ACC112 (cell line): ENCODE data around the gene GALNT1.

ENCODE experiments used
- H2AFZ ChIP-seq: fragments of 200-600 bp; sonication (generic); one replicate; pipeline ENCODE4 v1.6.0; 2017; ENCODE audit warnings: antibody characterized with exemption, low read length; ENCODE audit not compliant: unreplicated experiment
- H3K27ac ChIP-seq: fragments of 200-600 bp; sonication (generic); 2 replicates; pipeline ENCODE4 v1.5.1; 2014; ENCODE audit warnings: low read depth, mild to moderate bottlenecking, antibody characterized with exemption, low read length, moderate library complexity
- H3K27me3 ChIP-seq: fragments of 200-600 bp; sonication (generic); 2 replicates; pipeline ENCODE4 v1.6.1; 2014; ENCODE audit warnings: mild to moderate bottlenecking, antibody characterized with exemption, low read length, moderate library complexity, mixed read lengths; ENCODE audit not compliant: insufficient read depth
- H3K36me3 ChIP-seq: fragments of 200-600 bp; sonication (generic); 2 replicates; pipeline ENCODE4 v1.6.1; 2016; ENCODE audit warnings: mild to moderate bottlenecking, antibody characterized with exemption, low read length, moderate library complexity, mixed read lengths; ENCODE audit not compliant: insufficient read depth
- H3K4me1 ChIP-seq: fragments of 200-600 bp; sonication (generic); one replicate; pipeline ENCODE4 v1.6.1; 2016; ENCODE audit warnings: low read length, mixed read lengths; ENCODE audit not compliant: insufficient read depth, unreplicated experiment, control insufficient read depth
- H3K4me3 ChIP-seq: fragments of 200-600 bp; sonication (generic); 2 replicates; pipeline ENCODE4 v1.5.1; 2014; ENCODE audit warnings: mild to moderate bottlenecking, low read depth, low read length
- H3K79me2 ChIP-seq: fragments of 200-600 bp; sonication (generic); one replicate; pipeline ENCODE4 v1.6.0; 2016; ENCODE audit warnings: low read length; ENCODE audit not compliant: control insufficient read depth, unreplicated experiment, insufficient read depth

GALNT1 gene

GRCh38 chr18:35694808-35695207 lies 113.3 kb downstream of the GALNT1 start:
- H2AFZ ChIP-seq, result no peak overlapping the region
- no peaks in the 10 kb centered on the region for H3K79me2 ChIP-seq
- no peaks in the 10 kb centered on the region for H3K27me3 ChIP-seq
- H3K36me3 ChIP-seq, result peaks cover 20% of the 10 kb centered on the region
- no peaks in the 10 kb centered on the region for H3K4me1 ChIP-seq
- no peak overlapping the region for H3K4me3 ChIP-seq
- no peak overlapping the region for H3K27ac ChIP-seq

- H3K4me3 ChIP-seq, result no peak overlapping the region
- H3K27ac ChIP-seq, result no peak overlapping the region
- no peak overlapping the region for H2AFZ ChIP-seq
- H3K27me3 ChIP-seq, result no peaks in the 10 kb centered on the region
- H3K4me1 ChIP-seq, result no peaks in the 10 kb centered on the region
- no peaks in the 10 kb centered on the region for H3K79me2 ChIP-seq
- peaks cover 18% of the 10 kb centered on the region for H3K36me3 ChIP-seq
These were observed 113.8 kb downstream of the GALNT1 start for GRCh38 chr18:35695384-35695783.

GRCh38 chr18:35695803-35696202 lies 114.3 kb downstream of the GALNT1 start:
- Histone ChIP-seq H3K27ac (no peak overlapping the region), H2AFZ (no peak overlapping the region), H3K36me3 (peaks cover 16% of the 10 kb centered on the region), H3K4me1 (no peaks in the 10 kb centered on the region), H3K27me3 (no peaks in the 10 kb centered on the region), H3K4me3 (no peak overlapping the region), H3K79me2 (no peaks in the 10 kb centered on the region)

- no peaks in the 10 kb centered on the region for H3K79me2 ChIP-seq
- no peak overlapping the region for H3K4me3 ChIP-seq
- H3K4me1 ChIP-seq, result no peaks in the 10 kb centered on the region
- H3K27me3 ChIP-seq, result no peaks in the 10 kb centered on the region
- H3K27ac ChIP-seq, result no peak overlapping the region
- H3K36me3 ChIP-seq, result peaks cover 14% of the 10 kb centered on the region
- H2AFZ ChIP-seq, result no peak overlapping the region
These were observed 114.8 kb downstream of the GALNT1 start for GRCh38 chr18:35696307-35696706.

- Histone ChIP-seq H2AFZ (no peak overlapping the region), H3K79me2 (no peaks in the 10 kb centered on the region), H3K27ac (no peak overlapping the region), H3K36me3 (peaks cover 8% of the 10 kb centered on the region), H3K4me1 (peaks cover 3% of the 10 kb centered on the region), H3K27me3 (no peaks in the 10 kb centered on the region), H3K4me3 (no peak overlapping the region)
These were observed 116.3 kb downstream of the GALNT1 start for GRCh38 chr18:35697869-35698268.

- Histone ChIP-seq H3K36me3 (peaks cover 8% of the 10 kb centered on the region), H3K27me3 (no peaks in the 10 kb centered on the region), H3K4me1 (peaks cover 8% of the 10 kb centered on the region), H3K4me3 (no peak overlapping the region), H3K79me2 (no peaks in the 10 kb centered on the region), H3K27ac (no peak overlapping the region), H2AFZ (no peak overlapping the region)
These were observed 121.6 kb downstream of the GALNT1 start for GRCh38 chr18:35703043-35703688.

- H2AFZ ChIP-seq, result no peak overlapping the region
- H3K4me3 ChIP-seq, result no peak overlapping the region
- H3K36me3 ChIP-seq, result peaks cover 13% of the 10 kb centered on the region
- no peak overlapping the region for H3K27ac ChIP-seq
- no peaks in the 10 kb centered on the region for H3K27me3 ChIP-seq
- H3K4me1 ChIP-seq, result peaks cover 8% of the 10 kb centered on the region
- no peaks in the 10 kb centered on the region for H3K79me2 ChIP-seq
These were observed 124.4 kb downstream of the GALNT1 start for GRCh38 chr18:35705988-35706387.

- Histone ChIP-seq H3K4me3 (no peak overlapping the region), H3K27ac (no peak overlapping the region), H2AFZ (no peak overlapping the region), H3K79me2 (no peaks in the 10 kb centered on the region), H3K4me1 (peaks cover 8% of the 10 kb centered on the region), H3K27me3 (no peaks in the 10 kb centered on the region), H3K36me3 (peaks cover 13% of the 10 kb centered on the region)
These were observed 125.7 kb downstream of the GALNT1 start for GRCh38 chr18:35707247-35707646.

GRCh38 chr18:35707674-35708073 lies 126.1 kb downstream of the GALNT1 start:
- Histone ChIP-seq H2AFZ (no peak overlapping the region), H3K27me3 (no peaks in the 10 kb centered on the region), H3K79me2 (no peaks in the 10 kb centered on the region), H3K36me3 (peaks cover 15% of the 10 kb centered on the region), H3K4me1 (peaks cover 6% of the 10 kb centered on the region), H3K4me3 (no peak overlapping the region), H3K27ac (no peak overlapping the region)

- H3K27ac ChIP-seq, result no peak overlapping the region
- H3K79me2 ChIP-seq, result no peaks in the 10 kb centered on the region
- H3K36me3 ChIP-seq, result peaks cover 23% of the 10 kb centered on the region
- no peaks in the 10 kb centered on the region for H3K4me1 ChIP-seq
- H3K4me3 ChIP-seq, result no peak overlapping the region
- no peaks in the 10 kb centered on the region for H3K27me3 ChIP-seq
- no peak overlapping the region for H2AFZ ChIP-seq
These were observed 129.0 kb downstream of the GALNT1 start for GRCh38 chr18:35710581-35710980.

- Histone ChIP-seq H3K4me1 (no peaks in the 10 kb centered on the region), H3K27ac (no peak overlapping the region), H3K4me3 (no peak overlapping the region), H3K79me2 (no peaks in the 10 kb centered on the region), H2AFZ (no peak overlapping the region), H3K27me3 (no peaks in the 10 kb centered on the region), H3K36me3 (peaks cover 23% of the 10 kb centered on the region)
These were observed 129.7 kb downstream of the GALNT1 start for GRCh38 chr18:35711227-35711626.
